Vagina (tissue), 2 donors: ENCODE data around the gene MTUS2. TPM values are rescaled to one million over a fixed set of nuclear protein-coding genes. Genes with fewer than 3 reads are reported as not detected.

Source experiments
- DNase-seq, 2 donors: peaks; one replicate each; pipeline ENCODE4 v3.0.0-alpha.2; 2017; ENCODE audit errors: extremely low spot score in 2 of 2
- H3K27ac ChIP-seq: fragments of 200-600 bp; sonication (generic); one replicate; pipeline ENCODE4 v1.5.1; 2019
- H3K27me3 ChIP-seq: fragments of 200-600 bp; sonication (generic); one replicate; pipeline ENCODE4 v1.5.1; 2019
- H3K36me3 ChIP-seq, 2 donors: fragments of 200-600 bp; sonication (generic); one replicate each; pipeline ENCODE4 v1.5.1; 2017 to 2019
- H3K4me1 ChIP-seq: fragments of 200-600 bp; sonication (generic); one replicate; pipeline ENCODE4 v1.5.1; 2019
- H3K4me3 ChIP-seq, 2 donors: fragments of 200-600 bp; sonication (generic); 1 replicate in 1 of 2; 2 replicates in 1 of 2; pipeline ENCODE4 v1.5.1; 2016 to 2019
- H3K9me3 ChIP-seq: fragments of 200-600 bp; sonication (generic); one replicate; pipeline ENCODE4 v1.5.1; 2019
- CTCF ChIP-seq, 3 experiments: fragments of 450-650 bp in 2 of 3; fragments of 200-600 bp in 1 of 3; sonication (generic) in 1 of 3; IDR thresholded peaks; one replicate each; pipeline ENCODE4 v1.5.1; 2017 to 2019; ENCODE audit warnings: antibody characterized with exemption in 3 of 3, mild to moderate bottlenecking in 2 of 3, moderate library complexity in 2 of 3
- POLR2A ChIP-seq, 2 donors: fragments of 450-650 bp; IDR thresholded peaks; one replicate each; pipeline ENCODE4 v1.6.1; 2017; ENCODE audit warnings: antibody characterized with exemption in 2 of 2, mild to moderate bottlenecking in 2 of 2, moderate library complexity in 2 of 2
- POLR2AphosphoS5 ChIP-seq, 2 donors: sonication (generic); formaldehyde crosslinking; IDR thresholded peaks; one replicate each; pipeline ENCODE4 v1.9.0; 2017; ENCODE audit warnings: antibody characterized with exemption in 2 of 2, mild to moderate bottlenecking in 2 of 2, low read depth in 1 of 2; ENCODE audit not compliant: insufficient read depth in 1 of 2
- intact Hi-C: fragments of 100-400 bp; cut with DNase I; formaldehyde crosslinking; loops from one replicate; pipeline ENCODE4 v1.15.1; 2023
- total RNA-seq: library from RNA; depleted of rRNA; stranded (reverse); fragments of >200 nt; gene quantifications from one replicate; pipeline ENCODE4 v1.2.3, GENCODE V29; 2016

The MTUS2 gene
- total RNA-seq, 1 donor from 2014 or later: 0.74 TPM

GRCh38 chr13:29281932-29282495 lies 461.9 kb downstream of the MTUS2 start:
- DNase-seq: no peak
- Histone ChIP-seq H3K27ac (no peak overlapping the region), H3K36me3 (no peaks in the 10 kb centered on the region), H3K4me1 (no peaks in the 10 kb centered on the region), H3K27me3 (no peaks in the 10 kb centered on the region), H3K4me3 (no peak overlapping the region), H3K9me3 (no peaks in the 10 kb centered on the region)
- TF ChIP-seq CTCF (IDR thresholded peaks at IDR 0.05): no peak
- TF ChIP-seq POLR2AphosphoS5 (IDR thresholded peaks at IDR 0.05; ENCODE audit: insufficient read depth in 1 of 2, low read depth in 1 of 2): no peak
- no peak for TF ChIP-seq POLR2A (IDR thresholded peaks at IDR 0.05)
- intact Hi-C loops: no loop called here

- H3K27ac ChIP-seq: no peak overlapping the region
- H3K4me1 ChIP-seq: no peaks in the 10 kb centered on the region
- no peaks in the 10 kb centered on the region for H3K36me3 ChIP-seq
- TF ChIP-seq POLR2A (IDR thresholded peaks at IDR 0.05) (no peak), CTCF (IDR thresholded peaks at IDR 0.05) (no peak), POLR2AphosphoS5 (IDR thresholded peaks at IDR 0.05; ENCODE audit: insufficient read depth in 1 of 2, low read depth in 1 of 2) (no peak)
- DNase-seq: no peak
- intact Hi-C loops: no loop called here
- no peaks in the 10 kb centered on the region for H3K9me3 ChIP-seq
- H3K27me3 ChIP-seq: no peaks in the 10 kb centered on the region
- no peak overlapping the region for H3K4me3 ChIP-seq
Observed at GRCh38 chr13:29284726-29285125, 464.6 kb downstream of the MTUS2 start.

- no peak for DNase-seq
- Histone ChIP-seq H3K27me3 (no peaks in the 10 kb centered on the region), H3K27ac (no peak overlapping the region), H3K36me3 (no peaks in the 10 kb centered on the region), H3K4me1 (no peaks in the 10 kb centered on the region), H3K4me3 (no peak overlapping the region), H3K9me3 (no peaks in the 10 kb centered on the region)
- intact Hi-C loops: no loop called here
- no peak for TF ChIP-seq POLR2AphosphoS5 (IDR thresholded peaks at IDR 0.05; ENCODE audit: insufficient read depth in 1 of 2, low read depth in 1 of 2)
- TF ChIP-seq POLR2A (IDR thresholded peaks at IDR 0.05): no peak
- TF ChIP-seq CTCF (IDR thresholded peaks at IDR 0.05): no peak
Observed at GRCh38 chr13:29287237-29287636, 467.1 kb downstream of the MTUS2 start.

- H3K27me3 ChIP-seq: no peaks in the 10 kb centered on the region
- H3K27ac ChIP-seq: no peak overlapping the region
- H3K36me3 ChIP-seq: no peaks in the 10 kb centered on the region
- no peak overlapping the region for H3K4me3 ChIP-seq
- intact Hi-C loops: no loop called here
- TF ChIP-seq POLR2A (IDR thresholded peaks at IDR 0.05): no peak
- no peak for TF ChIP-seq CTCF (IDR thresholded peaks at IDR 0.05)
- no peak for TF ChIP-seq POLR2AphosphoS5 (IDR thresholded peaks at IDR 0.05; ENCODE audit: insufficient read depth in 1 of 2, low read depth in 1 of 2)
- H3K4me1 ChIP-seq: no peaks in the 10 kb centered on the region
- no peak for DNase-seq
- H3K9me3 ChIP-seq: no peaks in the 10 kb centered on the region
Observed at GRCh38 chr13:29292045-29292444, 471.9 kb downstream of the MTUS2 start.

- TF ChIP-seq POLR2A (IDR thresholded peaks at IDR 0.05): no peak
- TF ChIP-seq POLR2AphosphoS5 (IDR thresholded peaks at IDR 0.05; ENCODE audit: insufficient read depth in 1 of 2, low read depth in 1 of 2): no peak
- TF ChIP-seq CTCF (IDR thresholded peaks at IDR 0.05): no peak
- Histone ChIP-seq H3K4me3 (no peak overlapping the region), H3K36me3 (no peaks in the 10 kb centered on the region), H3K9me3 (no peaks in the 10 kb centered on the region), H3K27me3 (no peaks in the 10 kb centered on the region), H3K27ac (no peak overlapping the region), H3K4me1 (no peaks in the 10 kb centered on the region)
- no peak for DNase-seq
- intact Hi-C loops: no loop called here
Observed at GRCh38 chr13:29294821-29295220, 474.7 kb downstream of the MTUS2 start.
